ENCODE results near the gene MAGI2.

GRCh38 chr7:78172267-78172757, 1281.2 kb downstream of the MAGI2 start:
- TF ChIP-seq, protein P1, sequence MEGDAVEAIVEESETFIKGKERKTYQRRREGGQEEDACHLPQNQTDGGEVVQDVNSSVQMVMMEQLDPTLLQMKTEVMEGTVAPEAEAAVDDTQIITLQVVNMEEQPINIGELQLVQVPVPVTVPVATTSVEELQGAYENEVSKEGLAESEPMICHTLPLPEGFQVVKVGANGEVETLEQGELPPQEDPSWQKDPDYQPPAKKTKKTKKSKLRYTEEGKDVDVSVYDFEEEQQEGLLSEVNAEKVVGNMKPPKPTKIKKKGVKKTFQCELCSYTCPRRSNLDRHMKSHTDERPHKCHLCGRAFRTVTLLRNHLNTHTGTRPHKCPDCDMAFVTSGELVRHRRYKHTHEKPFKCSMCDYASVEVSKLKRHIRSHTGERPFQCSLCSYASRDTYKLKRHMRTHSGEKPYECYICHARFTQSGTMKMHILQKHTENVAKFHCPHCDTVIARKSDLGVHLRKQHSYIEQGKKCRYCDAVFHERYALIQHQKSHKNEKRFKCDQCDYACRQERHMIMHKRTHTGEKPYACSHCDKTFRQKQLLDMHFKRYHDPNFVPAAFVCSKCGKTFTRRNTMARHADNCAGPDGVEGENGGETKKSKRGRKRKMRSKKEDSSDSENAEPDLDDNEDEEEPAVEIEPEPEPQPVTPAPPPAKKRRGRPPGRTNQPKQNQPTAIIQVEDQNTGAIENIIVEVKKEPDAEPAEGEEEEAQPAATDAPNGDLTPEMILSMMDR (IDR thresholded peaks at IDR 0.05), result no peak
- TF ChIP-seq POLR2A (IDR thresholded peaks at IDR 0.05), result no peak
